Inflammatory macrophage treated with lipopolysaccharide for 1 hour (primary cell): ENCODE measurements around the gene STRBP.

Source experiments
- DNase-seq, 2 donors: peaks; one replicate each; pipeline ENCODE4 v3.0.0-alpha.2; 2020 to 2022

The STRBP gene

GRCh38 chr9:123121457-123121856 is 146.9 kb downstream of the STRBP start:
- no peak for DNase-seq

DNA sequence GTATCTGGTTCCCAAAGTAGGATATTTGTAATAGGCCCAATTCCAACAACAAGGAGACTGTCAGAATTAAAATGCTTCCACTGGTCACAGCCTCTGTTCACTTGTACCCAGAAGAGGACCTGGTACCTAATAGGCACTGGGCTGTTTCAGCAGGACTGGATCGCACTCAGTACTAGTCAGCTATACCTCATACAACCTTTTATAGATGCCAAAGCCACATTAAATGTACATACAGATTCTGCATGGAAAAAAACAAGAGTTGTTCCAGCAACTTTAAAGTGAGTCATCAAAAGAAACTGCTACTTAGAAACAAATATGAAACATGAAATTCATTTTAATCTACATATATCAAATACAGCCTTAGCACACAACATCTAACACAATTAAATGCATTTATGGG is 147.4 kb downstream of the STRBP start:
- no peak for DNase-seq

DNA sequence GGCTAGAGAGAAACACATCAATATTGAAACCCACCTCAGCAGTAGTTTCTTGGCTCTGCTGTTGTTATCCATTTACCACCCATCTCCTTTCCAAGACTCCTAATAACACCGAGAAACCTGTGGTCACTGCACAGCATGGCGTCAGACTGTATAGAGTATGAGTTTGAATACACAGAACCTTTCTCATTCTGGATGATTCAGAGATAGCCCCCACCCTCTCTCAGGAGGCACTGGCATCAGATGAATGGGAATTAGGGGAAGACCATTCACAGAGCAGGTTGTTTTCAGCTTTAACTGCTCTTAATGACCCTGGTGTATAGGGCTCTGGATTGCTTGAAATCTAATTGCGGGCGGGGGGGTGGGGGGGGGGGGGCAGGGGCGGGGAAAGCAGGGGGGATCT is 148.3 kb downstream of the STRBP start:
- DNase-seq = no peak

DNA sequence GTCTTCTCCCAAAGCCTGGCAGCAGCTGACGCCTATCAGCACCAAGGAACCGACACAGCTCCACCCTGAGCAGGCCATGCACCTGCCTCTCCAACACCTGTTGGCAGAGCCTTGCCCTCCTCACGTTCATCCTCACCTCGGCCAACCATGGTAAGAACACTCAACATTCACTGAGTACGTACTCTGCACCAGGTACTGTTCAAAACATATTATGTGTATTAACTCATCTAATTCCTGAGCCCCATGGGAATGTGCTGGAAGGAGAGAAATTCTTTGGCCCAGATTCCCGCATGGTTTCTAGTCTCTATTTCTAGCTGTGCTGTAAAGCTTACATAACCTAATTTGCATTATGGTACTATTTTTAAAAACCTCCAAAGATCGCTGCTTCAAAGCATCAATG is 148.8 kb downstream of the STRBP start:
- DNase-seq = no peak

DNA sequence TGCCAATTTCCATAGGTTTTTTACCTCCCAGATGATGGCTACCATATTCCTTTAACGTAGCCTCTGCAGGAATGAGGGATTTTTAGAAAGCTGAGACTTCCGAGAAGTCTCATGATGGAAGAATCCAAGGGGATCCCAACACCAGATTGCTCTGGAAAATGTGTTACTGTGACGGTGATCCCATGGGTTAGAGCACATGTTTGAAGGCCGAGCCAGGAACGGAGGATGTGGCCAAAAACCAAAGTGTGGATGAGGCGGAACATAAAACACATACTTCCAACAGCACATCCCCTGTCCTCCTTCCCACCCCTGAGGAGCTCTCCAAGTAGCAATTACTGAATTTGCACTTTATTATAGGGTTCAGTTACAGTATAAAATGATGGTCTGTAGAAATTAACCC is 152.3 kb downstream of the STRBP start:
- DNase-seq = no peak

DNA sequence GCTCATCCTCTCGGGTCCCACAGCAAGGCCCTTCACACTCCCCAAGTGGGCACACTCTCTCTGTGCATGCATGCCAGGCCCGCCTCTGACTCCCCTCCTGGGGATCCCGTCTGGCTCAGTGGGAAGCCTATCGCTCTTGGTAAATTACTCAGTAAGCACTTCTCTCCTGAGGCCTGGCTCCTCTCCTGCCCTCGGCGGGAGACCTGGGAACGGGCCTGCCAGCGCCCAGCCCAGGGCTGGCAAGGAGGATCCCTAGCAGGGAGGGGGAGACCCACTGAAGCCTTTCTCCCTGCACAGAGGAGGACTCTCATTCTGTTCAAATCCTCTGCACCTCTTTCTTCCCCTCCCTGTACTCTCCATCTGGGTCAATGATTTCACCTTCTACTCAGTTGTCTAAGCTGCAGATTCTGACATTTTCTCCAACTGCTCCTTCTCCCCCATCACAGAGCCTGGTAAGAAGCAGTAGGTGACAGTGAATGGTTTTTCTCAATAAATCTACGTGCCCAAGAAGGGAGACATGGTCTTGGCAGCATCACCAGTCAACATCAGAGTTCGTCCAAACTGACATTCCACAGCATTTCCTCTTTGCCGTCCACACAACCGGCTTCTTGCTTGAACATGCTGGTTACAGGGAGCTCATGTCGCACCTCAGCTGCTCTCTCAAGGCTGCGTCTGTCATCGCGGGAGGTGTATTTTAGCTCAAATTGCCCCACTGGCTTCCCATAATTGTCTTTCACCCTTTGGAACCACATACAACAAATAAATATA is 153.1 kb downstream of the STRBP start:
- no peak for DNase-seq

GRCh38 chr9:123113185-123113584 is 155.2 kb downstream of the STRBP start:
- DNase-seq = no peak

GRCh38 chr9:123112015-123112975 is 156.1 kb downstream of the STRBP start:
- DNase-seq = no peak

DNA sequence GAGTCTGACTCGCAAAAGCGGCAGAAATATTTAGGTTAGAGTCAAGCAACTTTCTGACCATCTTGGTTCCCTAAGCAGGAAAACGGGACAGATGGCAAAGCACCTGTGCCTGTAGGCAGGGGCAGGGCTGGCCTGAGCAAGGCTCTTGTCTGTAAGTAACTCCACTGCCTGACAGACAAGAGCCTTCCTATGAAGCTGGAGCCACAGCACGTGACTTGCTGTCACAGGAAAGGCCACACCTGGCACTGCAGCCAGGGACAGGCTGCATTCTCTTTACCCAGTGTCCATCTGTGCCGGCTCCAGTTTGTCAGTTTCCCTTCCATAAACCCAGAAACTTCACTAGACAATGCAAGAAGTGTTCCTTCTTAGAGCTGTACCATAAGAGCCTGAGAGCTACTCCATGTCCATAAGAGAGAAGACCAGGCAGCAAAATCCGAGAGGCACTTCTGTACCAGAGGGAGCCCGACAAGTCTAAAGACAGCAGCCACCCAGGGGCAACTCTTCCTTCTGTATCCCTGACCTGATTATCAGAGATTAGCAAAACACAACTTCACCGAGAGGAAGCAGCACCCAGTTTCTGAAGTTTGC is 156.9 kb downstream of the STRBP start:
- DNase-seq = no peak

DNA sequence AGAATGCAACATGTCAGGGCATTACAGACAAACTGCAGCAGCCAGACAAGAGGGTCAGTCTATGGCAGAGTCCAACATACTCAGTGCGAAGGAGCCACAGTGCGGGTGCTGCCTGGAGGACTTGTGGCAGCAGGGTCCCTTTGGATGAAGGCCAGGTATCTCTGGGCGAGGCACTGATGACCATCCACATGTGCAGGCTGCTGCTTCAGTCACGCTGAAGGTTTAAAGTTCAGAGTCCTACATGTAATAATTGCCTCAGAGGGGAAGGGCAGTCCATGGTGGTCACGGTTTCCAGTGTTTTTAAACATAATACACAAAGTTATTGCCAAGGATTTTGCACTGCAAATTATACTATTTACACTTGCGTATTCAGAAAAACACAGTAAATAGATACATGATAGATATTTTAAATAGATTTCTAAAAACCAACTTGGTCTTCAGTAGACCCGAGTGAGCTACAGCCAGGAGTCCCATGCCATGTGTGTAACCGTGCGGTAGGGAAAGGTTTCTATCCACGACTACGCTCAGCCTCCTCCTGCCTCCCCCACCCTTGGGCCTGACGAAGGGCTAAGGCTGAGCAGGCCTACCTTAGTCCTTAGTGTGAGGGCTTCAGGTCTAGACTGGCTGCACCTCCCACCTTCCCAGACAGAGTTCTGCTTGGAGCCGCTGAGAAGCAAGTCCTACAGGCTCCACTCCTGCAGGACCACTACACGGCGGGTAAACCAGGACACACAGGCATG is 158.7 kb downstream of the STRBP start:
- no peak for DNase-seq

DNA sequence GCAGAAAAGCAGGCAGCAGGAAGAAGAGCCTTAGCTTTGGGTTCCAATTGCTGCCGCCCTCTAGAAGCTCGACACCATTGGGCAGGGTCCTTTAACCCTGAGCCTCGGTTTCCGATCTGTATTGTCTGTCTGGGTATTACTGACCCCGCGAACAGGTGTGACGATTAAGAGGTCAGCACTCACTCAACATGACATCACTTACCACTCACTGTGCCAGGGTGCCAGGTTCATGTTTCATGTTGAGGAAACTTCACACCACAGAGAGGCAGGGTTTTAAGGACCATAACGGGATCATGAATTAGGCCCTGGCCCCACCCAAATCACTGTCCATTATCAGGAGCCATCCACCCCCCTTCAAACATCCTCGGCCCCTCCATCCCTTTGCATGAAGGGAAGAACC is 159.4 kb downstream of the STRBP start:
- DNase-seq = no peak

- no peak for DNase-seq
Measured at GRCh38 chr9:123107639-123108285, 160.6 kb downstream of the STRBP start.

- DNase-seq = no peak
Measured at GRCh38 chr9:123105490-123105889, 162.9 kb downstream of the STRBP start.

GRCh38 chr9:123104807-123105206 is 163.6 kb downstream of the STRBP start:
- DNase-seq = no peak

DNA sequence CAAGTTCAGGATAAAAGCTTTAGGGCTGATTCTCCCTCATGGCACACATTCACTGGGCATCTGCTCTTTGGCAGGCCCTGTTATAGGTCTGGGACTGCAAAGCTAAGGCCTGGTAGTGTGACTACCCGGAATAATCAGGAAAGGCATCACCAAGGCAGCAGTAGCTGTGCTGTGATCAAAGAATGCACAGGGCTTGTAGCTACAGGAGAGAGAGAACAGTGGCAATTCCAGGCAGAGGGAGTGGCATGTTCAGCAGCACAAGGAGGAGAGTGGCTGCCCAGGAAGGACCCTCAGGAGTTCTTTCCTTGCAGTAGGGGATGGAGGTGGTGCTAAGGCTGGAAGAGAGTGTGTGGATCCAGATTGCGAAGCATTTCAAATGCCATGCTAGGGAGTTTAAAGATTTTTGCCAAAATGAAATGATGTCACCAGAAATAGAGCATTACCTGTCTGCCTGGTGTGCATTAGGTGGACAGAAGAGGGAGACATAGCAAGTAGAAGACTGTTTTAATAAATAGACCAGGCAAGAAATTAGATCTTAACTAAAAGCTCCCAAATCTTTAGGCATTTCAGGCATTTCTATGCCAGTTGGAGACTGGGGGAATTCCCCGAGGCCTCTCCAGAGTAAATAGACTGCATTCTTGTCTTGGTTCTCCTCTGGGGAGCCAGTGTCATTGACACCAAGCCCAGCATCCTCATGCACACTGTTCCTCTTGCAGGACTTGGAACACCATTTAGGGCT is 165.8 kb downstream of the STRBP start:
- no peak for DNase-seq

- DNase-seq = no peak
Measured at GRCh38 chr9:123099548-123099947, 168.8 kb downstream of the STRBP start.

DNA sequence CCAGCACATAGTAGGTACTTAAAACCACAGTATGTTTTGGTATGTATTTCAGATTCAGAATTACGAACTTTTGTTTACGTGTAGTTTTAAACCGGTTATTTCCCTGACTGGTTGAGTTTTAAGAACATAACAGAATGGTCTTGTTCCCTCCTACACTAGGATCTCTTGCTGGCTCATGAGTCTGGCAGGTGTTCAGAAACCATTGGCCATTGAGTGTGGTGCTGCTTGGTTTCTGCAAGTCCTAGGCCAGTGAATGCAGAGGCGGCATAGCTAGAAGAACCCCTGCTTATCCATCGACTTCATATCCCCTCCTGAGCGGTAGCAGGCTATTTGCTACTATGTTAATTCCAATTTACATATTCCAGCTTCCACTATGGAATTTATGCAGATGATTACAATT is 169.3 kb downstream of the STRBP start:
- no peak for DNase-seq

DNA sequence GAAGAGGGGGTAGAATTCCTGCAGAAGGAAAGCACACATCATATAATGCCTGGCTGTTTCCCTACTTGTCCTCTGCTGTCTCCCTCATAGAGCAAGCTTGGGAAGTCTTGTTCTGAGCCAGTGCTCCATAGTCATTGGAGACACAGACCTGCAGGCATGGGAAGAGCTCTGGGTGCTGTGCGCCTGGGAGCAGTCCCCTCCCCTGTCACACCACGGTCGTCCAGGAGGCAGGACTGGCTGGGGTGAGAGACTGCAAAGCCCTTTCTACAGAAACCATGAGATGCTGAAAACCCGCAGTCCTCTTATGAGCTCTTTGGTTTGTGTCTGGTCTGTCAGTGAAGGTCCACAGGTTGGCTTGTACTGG is 170.3 kb downstream of the STRBP start:
- no peak for DNase-seq

- DNase-seq = no peak
Measured at GRCh38 chr9:123097430-123098095, 170.8 kb downstream of the STRBP start.

GRCh38 chr9:123096987-123097386 is 171.4 kb downstream of the STRBP start:
- DNase-seq = no peak

GRCh38 chr9:123093141-123093540 is 175.2 kb downstream of the STRBP start:
- DNase-seq = no peak
